ENCODE measurements around the gene AUH. TPM values are rescaled to one million over a fixed set of nuclear protein-coding genes. Genes with fewer than 3 reads are reported as not detected.

Gene AUH
- total and polyA plus RNA-seq, 10 of the 15 experiments (the other 5 are each of a cell fraction or from before 2014, with no cell fraction given): 1.7 to 7.3 (median 4.6) TPM

GRCh38 chr9:91408475-91408874, 46.8 kb upstream of the AUH start:
- ATAC-seq: no peak
- DNase-seq (ENCODE audit: low read depth, low spot score): no peak
- Histone ChIP-seq H3K27me3 (replicated peaks in 1 of 2; ENCODE audit: control insufficient read depth in 2 of 2, insufficient read depth in 2 of 2, low read length in 1 of 2) (no peaks in the 10 kb centered on the region; a peak in 1 of 4 replicates), H3K79me2 (ENCODE audit: control insufficient read depth, insufficient read depth, low read length) (no peaks in the 10 kb centered on the region), H3K27ac (ENCODE audit: control insufficient read depth, insufficient read depth) (no peak overlapping the region), H3K4me3 (no peak overlapping the region), H3K4me2 (ENCODE audit: control insufficient read depth, insufficient read depth) (no peak overlapping the region), H3K9ac (ENCODE audit: control insufficient read depth, insufficient read depth, low read length) (no peak overlapping the region), H3K4me1 (ENCODE audit: control insufficient read depth, insufficient read depth, low read length) (no peaks in the 10 kb centered on the region), H2AFZ (ENCODE audit: control insufficient read depth, low read depth, low read length) (no peak overlapping the region), H3K9me3 (replicated peaks; ENCODE audit: control insufficient read depth, insufficient read depth, low read length) (no peaks in the 10 kb centered on the region), H4K20me1 (ENCODE audit: control insufficient read depth, insufficient read depth) (no peaks in the 10 kb centered on the region), H3K36me3 (ENCODE audit: control insufficient read depth in 2 of 2, insufficient read depth in 2 of 2, low read length in 1 of 2) (no peaks in the 10 kb centered on the region; a peak in 1 of 4 replicates)
- SMC1A ChIA-PET (ENCODE audit: uncharacterized antibody, unreplicated experiment): no interaction called here
- BruUV-seq (replicated peaks): no TSS peak
- CTCF ChIA-PET: no interaction called here
- RAD21 ChIA-PET (ENCODE audit: unreplicated experiment): no interaction called here
- in situ Hi-C loops (cut with MboI) (no loop called here), intact Hi-C loops (cut with micrococcal nuclease; ENCODE audit: unreplicated experiment) (no loop called here)
- 100% methylated on average over 1 of the region's 1 CpG for WGBS (ENCODE audit: insufficient coverage, insufficient replicate concordance, low lambda C conversion rate, missing lambda C conversion rate)
- no peak for FAIRE-seq
- TF ChIP-seq ETV6 (conservative IDR thresholded peaks at IDR 0.05 in 1 of 2, IDR thresholded peaks at IDR 0.05 in 1 of 2; ENCODE audit: borderline replicate concordance in 1 of 2, low read depth in 1 of 2) (no peak), TCF3 (IDR thresholded peaks at IDR 0.05; ENCODE audit: borderline replicate concordance, insufficient read depth, low read depth, low read length) (no peak), YBX1 (IDR thresholded peaks at IDR 0.05) (no peak), MAX (IDR thresholded peaks at IDR 0.05; ENCODE audit: low read depth, low read length) (no peak), HCFC1 (IDR thresholded peaks at IDR 0.05; ENCODE audit: low read length) (no peak), EP300 (IDR thresholded peaks at IDR 0.05; ENCODE audit: borderline replicate concordance in 1 of 2, control insufficient read depth in 1 of 2, low read depth in 2 of 2, low read length in 2 of 2) (no peak)
- POLR2A ChIA-PET: no interaction called here
